ENCODE data around the gene OTULIN. TPM values are rescaled to one million over a fixed set of nuclear protein-coding genes. Genes with fewer than 3 reads are reported as not detected.

Gene OTULIN
- total and polyA plus RNA-seq, 2 of the 8 experiments (the other 6 are each of a cell fraction or from before 2014, with no cell fraction given), result 5.2 to 34.8 TPM

GRCh38 chr5:14742498-14742897 is 78.0 kb downstream of the OTULIN start (continued):
- TF ChIP-seq CHD7 (IDR thresholded peaks at IDR 0.05; ENCODE audit: insufficient replicate concordance, low read length) (no peak), ATF2 (IDR thresholded peaks at IDR 0.05; ENCODE audit: low read length) (no peak), CBX5 (IDR thresholded peaks at IDR 0.05; ENCODE audit: low read depth, low read length) (no peak), CEBPB (IDR thresholded peaks at IDR 0.05; ENCODE audit: low read depth, low read length) (no peak)
